Liver (tissue), 9 donors: Measurements from ENCODE around the gene LRWD1. TPM values are rescaled to one million over a fixed set of nuclear protein-coding genes. Genes with fewer than 3 reads are reported as not detected.

Experiments
- DNase-seq: peaks from one replicate; pipeline ENCODE4 v3.0.0-alpha.2; 2017; ENCODE audit warnings: low spot score
- H3K27ac ChIP-seq, 2 donors: one replicate each; pipeline ENCODE4 v1.7.0; 2013; ENCODE audit warnings: inconsistent platforms in 2 of 2, low read length in 2 of 2, control low read depth in 1 of 2, low read depth in 1 of 2, mild to moderate bottlenecking in 1 of 2
- H3K27me3 ChIP-seq, 4 donors: one replicate each; pipeline versions ENCODE4 v1.6.1 to v1.7.0; 2013; ENCODE audit warnings: low read length in 3 of 4, inconsistent platforms in 1 of 4, mild to moderate bottlenecking in 1 of 4, moderate library complexity in 1 of 4; ENCODE audit not compliant: control insufficient read depth in 4 of 4, insufficient read depth in 4 of 4
- H3K36me3 ChIP-seq, 4 donors: one replicate each; pipeline versions ENCODE4 v1.6.1 to v1.7.0; 2013; ENCODE audit warnings: low read length in 3 of 4, mild to moderate bottlenecking in 3 of 4, low read depth in 1 of 4, moderate library complexity in 1 of 4; ENCODE audit not compliant: control insufficient read depth in 4 of 4, insufficient read depth in 3 of 4
- H3K4me1 ChIP-seq, 4 donors: one replicate each; pipeline versions ENCODE4 v1.6.1 to v1.7.0; 2013; ENCODE audit warnings: low read length in 3 of 4, mild to moderate bottlenecking in 3 of 4, moderate library complexity in 1 of 4; ENCODE audit not compliant: control insufficient read depth in 4 of 4, insufficient read depth in 4 of 4
- H3K4me3 ChIP-seq, 3 donors: one replicate each; pipeline versions ENCODE4 v1.6.1 to v1.7.0; 2013; ENCODE audit warnings: low read length in 3 of 3, control low read depth in 1 of 3, low read depth in 1 of 3, mild to moderate bottlenecking in 1 of 3
- H3K9ac ChIP-seq, 2 donors: one replicate each; pipeline ENCODE4 v1.7.0; 2013; ENCODE audit warnings: low read length in 2 of 2, mild to moderate bottlenecking in 2 of 2, moderate library complexity in 2 of 2, control low read depth in 1 of 2, low read depth in 1 of 2
- H3K9me3 ChIP-seq, 4 donors: one replicate each; pipeline versions ENCODE4 v1.6.1 to v1.7.0; 2013; ENCODE audit warnings: low read length in 3 of 4; ENCODE audit not compliant: control insufficient read depth in 4 of 4
- CTCF ChIP-seq: fragments of 150-350 bp; IDR thresholded peaks from 2 replicates; pipeline ENCODE4 v1.5.1; 2017; ENCODE audit warnings: improper control_type of control experiment, low read depth, low read length; ENCODE audit not compliant: missing input control
- EGR1 ChIP-seq, 2 donors: IDR thresholded peaks; 2 replicates each; pipeline ENCODE4 v1.6.1; 2016 to 2018; ENCODE audit warnings: antibody characterized with exemption in 2 of 2, low read depth in 2 of 2
- FOXA1 ChIP-seq: IDR thresholded peaks from 2 replicates; pipeline ENCODE4 v1.6.1; 2016; ENCODE audit warnings: antibody characterized with exemption
- FOXA2 ChIP-seq: IDR thresholded peaks from 2 replicates; pipeline ENCODE4 v1.6.1; 2016; ENCODE audit warnings: antibody characterized with exemption
- GABPA ChIP-seq, 2 donors: IDR thresholded peaks in 1 of 2; conservative IDR thresholded peaks in 1 of 2; 2 replicates each; pipeline ENCODE4 v1.6.1; 2016; ENCODE audit warnings: antibody characterized with exemption in 2 of 2, mild to moderate bottlenecking in 1 of 2, moderate library complexity in 1 of 2
- HNF4A ChIP-seq, 2 donors: conservative IDR thresholded peaks; 2 replicates each; pipeline ENCODE4 v1.6.1; 2016; ENCODE audit warnings: antibody characterized with exemption in 2 of 2, mild to moderate bottlenecking in 2 of 2
- HNF4G ChIP-seq: IDR thresholded peaks from 2 replicates; pipeline ENCODE4 v1.6.1; 2016; ENCODE audit warnings: antibody characterized with exemption
- JUND ChIP-seq, 2 donors: IDR thresholded peaks; 2 replicates each; pipeline ENCODE4 v1.6.1; 2016; ENCODE audit warnings: antibody characterized with exemption in 2 of 2
- NR2F2 ChIP-seq: IDR thresholded peaks from 2 replicates; pipeline ENCODE4 v1.6.1; 2016; ENCODE audit warnings: antibody characterized with exemption
- RAD21 ChIP-seq, 2 donors: IDR thresholded peaks; 2 replicates each; pipeline ENCODE4 v1.6.1; 2016; ENCODE audit warnings: antibody characterized with exemption in 2 of 2, mild to moderate bottlenecking in 2 of 2
- REST ChIP-seq: IDR thresholded peaks from 2 replicates; pipeline ENCODE4 v1.6.1; 2016; ENCODE audit warnings: antibody characterized with exemption, mild to moderate bottlenecking
- RXRA ChIP-seq, 2 donors: IDR thresholded peaks; 2 replicates each; pipeline ENCODE4 v1.6.1; 2017 to 2018; ENCODE audit warnings: antibody characterized with exemption in 2 of 2, mild to moderate bottlenecking in 1 of 2
- SP1 ChIP-seq: IDR thresholded peaks from 2 replicates; pipeline ENCODE4 v1.6.1; 2018; ENCODE audit warnings: antibody characterized with exemption, mild to moderate bottlenecking
- TAF1 ChIP-seq: conservative IDR thresholded peaks from 2 replicates; pipeline ENCODE4 v1.6.1; 2016; ENCODE audit warnings: antibody characterized with exemption, mild to moderate bottlenecking
- YY1 ChIP-seq: IDR thresholded peaks from 2 replicates; pipeline ENCODE4 v1.6.1; 2016; ENCODE audit warnings: antibody characterized with exemption, mild to moderate bottlenecking
- WGBS: extraction: QIAGEN DNeasy Blood & Tissue Kit; methylation state at CpG from one replicate; pipeline ENCODE4 v1.1.7; 2013; 5-methylcytosine and 5-hydroxymethylcytosine counted together
- polyA plus RNA-seq, 2 donors: library from polyadenylated mRNA; stranded (reverse) in 1 of 2; unstranded in 1 of 2; fragments of 200-250 nt in 1 of 2; fragments of >200 nt in 1 of 2; fragmentation: Nextera tagmentation in 1 of 2; extraction: Ambion mirVana in 1 of 2; gene quantifications; one replicate each; pipeline versions ENCODE4 v1.2.1 to v1.2.3, GENCODE V29; 2013 to 2015
- total RNA-seq, 2 donors: library from RNA; depleted of rRNA; stranded (reverse); fragments of >200 nt; gene quantifications; one replicate each; pipeline ENCODE4 v1.2.3, GENCODE V29; 2014
- TF ChIP-seq, protein P1 (sequence below): IDR thresholded peaks from 2 replicates; pipeline ENCODE4 v1.6.1; 2016; ENCODE audit warnings: antibody characterized with exemption
- TF ChIP-seq, protein P2 (sequence below): IDR thresholded peaks from 2 replicates; pipeline ENCODE4 v1.6.1; 2016; ENCODE audit warnings: antibody characterized with exemption
- TF ChIP-seq, protein P3 (sequence below): IDR thresholded peaks from 2 replicates; pipeline ENCODE4 v1.6.1; 2016; ENCODE audit warnings: antibody characterized with exemption
- donor health status: healthy.
- donor health status: healthy.
- donor health status: healthy.
- donor health status: healthy.
- donor health status: healthy.

LRWD1 gene
- total and polyA plus RNA-seq, 4 donors = 8.6 to 15.3 (median 13.0) TPM

GRCh38 chr7:102459221-102459844, 5.5 kb upstream of the LRWD1 start:
- DNase-seq = no peak
- no peaks in the 10 kb centered on the region for H3K9me3 ChIP-seq
- peaks cover 6 to 35% (median 9%) of the 10 kb centered on the region in 4 donors for H3K36me3 ChIP-seq
- no peaks in the 10 kb centered on the region for H3K27me3 ChIP-seq
- TF ChIP-seq HNF4G = no peak
- TF ChIP-seq SP1 = no peak
- TF ChIP-seq GABPA (IDR thresholded peaks at IDR 0.05 in 1 of 2, conservative IDR thresholded peaks at IDR 0.05 in 1 of 2) = no peak
- no peak for TF ChIP-seq RXRA (IDR thresholded peaks at IDR 0.05)
- no peak for TF ChIP-seq CTCF
- no peak for TF ChIP-seq RAD21 (IDR thresholded peaks at IDR 0.05)
- TF ChIP-seq, protein P1, sequence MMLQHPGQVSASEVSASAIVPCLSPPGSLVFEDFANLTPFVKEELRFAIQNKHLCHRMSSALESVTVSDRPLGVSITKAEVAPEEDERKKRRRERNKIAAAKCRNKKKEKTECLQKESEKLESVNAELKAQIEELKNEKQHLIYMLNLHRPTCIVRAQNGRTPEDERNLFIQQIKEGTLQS = no peak
- TF ChIP-seq JUND (IDR thresholded peaks at IDR 0.05) = no peak
- no peak for TF ChIP-seq HNF4A (conservative IDR thresholded peaks at IDR 0.05)
- TF ChIP-seq, protein P2, sequence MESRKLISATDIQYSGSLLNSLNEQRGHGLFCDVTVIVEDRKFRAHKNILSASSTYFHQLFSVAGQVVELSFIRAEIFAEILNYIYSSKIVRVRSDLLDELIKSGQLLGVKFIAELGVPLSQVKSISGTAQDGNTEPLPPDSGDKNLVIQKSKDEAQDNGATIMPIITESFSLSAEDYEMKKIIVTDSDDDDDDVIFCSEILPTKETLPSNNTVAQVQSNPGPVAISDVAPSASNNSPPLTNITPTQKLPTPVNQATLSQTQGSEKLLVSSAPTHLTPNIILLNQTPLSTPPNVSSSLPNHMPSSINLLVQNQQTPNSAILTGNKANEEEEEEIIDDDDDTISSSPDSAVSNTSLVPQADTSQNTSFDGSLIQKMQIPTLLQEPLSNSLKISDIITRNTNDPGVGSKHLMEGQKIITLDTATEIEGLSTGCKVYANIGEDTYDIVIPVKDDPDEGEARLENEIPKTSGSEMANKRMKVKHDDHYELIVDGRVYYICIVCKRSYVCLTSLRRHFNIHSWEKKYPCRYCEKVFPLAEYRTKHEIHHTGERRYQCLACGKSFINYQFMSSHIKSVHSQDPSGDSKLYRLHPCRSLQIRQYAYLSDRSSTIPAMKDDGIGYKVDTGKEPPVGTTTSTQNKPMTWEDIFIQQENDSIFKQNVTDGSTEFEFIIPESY = no peak
- no peak for TF ChIP-seq FOXA1
- whole genome bisulfite sequencing = 80% methylated on average over 24 of the region's 24 CpGs
- H3K9ac ChIP-seq = no peak overlapping the region
- peaks cover 3 to 10% (median 9%) of the 10 kb centered on the region in 4 donors for H3K4me1 ChIP-seq
- no peak overlapping the region for H3K4me3 ChIP-seq
- H3K27ac ChIP-seq = no peak overlapping the region

- H3K9me3 ChIP-seq = no peaks in the 10 kb centered on the region
- no peak overlapping the region for H3K9ac ChIP-seq
- H3K27ac ChIP-seq = no peak overlapping the region
- TF ChIP-seq, protein P1 = no peak
- TF ChIP-seq JUND (IDR thresholded peaks at IDR 0.05) (no peak), REST (no peak), HNF4G (no peak), YY1 (no peak), CTCF (no peak), RAD21 (IDR thresholded peaks at IDR 0.05) (no peak), FOXA2 (no peak), HNF4A (conservative IDR thresholded peaks at IDR 0.05) (no peak), TAF1 (no peak), GABPA (IDR thresholded peaks at IDR 0.05 in 1 of 2, conservative IDR thresholded peaks at IDR 0.05 in 1 of 2) (no peak), EGR1 (IDR thresholded peaks at IDR 0.05; ENCODE audit: low read depth in 2 of 2) (no peak), RXRA (IDR thresholded peaks at IDR 0.05) (no peak), FOXA1 (no peak), NR2F2 (no peak)
- TF ChIP-seq, protein P2 = no peak
- TF ChIP-seq, protein P3, sequence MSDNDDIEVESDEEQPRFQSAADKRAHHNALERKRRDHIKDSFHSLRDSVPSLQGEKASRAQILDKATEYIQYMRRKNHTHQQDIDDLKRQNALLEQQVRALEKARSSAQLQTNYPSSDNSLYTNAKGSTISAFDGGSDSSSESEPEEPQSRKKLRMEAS = no peak
- no peaks in the 10 kb centered on the region for H3K27me3 ChIP-seq
- DNase-seq = no peak
- no peak overlapping the region for H3K4me3 ChIP-seq
- peaks cover 3 to 14% (median 10%) of the 10 kb centered on the region in 4 donors for H3K4me1 ChIP-seq
- WGBS = 89% methylated on average over 8 of the region's 8 CpGs
- peaks cover 6 to 32% (median 8%) of the 10 kb centered on the region in 4 donors for H3K36me3 ChIP-seq
Measured at GRCh38 chr7:102460467-102460866, 4.3 kb upstream of the LRWD1 start.
